Gastrocnemius medialis (tissue), 4 donors: ENCODE results near the gene ADD2.

ENCODE experiments used
- CTCF ChIP-seq, 5 experiments: fragments of 450-650 bp in 3 of 5; fragments of 200-600 bp in 2 of 5; sonication (generic) in 2 of 5; IDR thresholded peaks in 4 of 5; conservative IDR thresholded peaks in 1 of 5; 1 replicate in 4 of 5; 2 replicates in 1 of 5; pipeline ENCODE4 v1.5.1; 2016 to 2019; ENCODE audit warnings: antibody characterized with exemption in 5 of 5, mild to moderate bottlenecking in 3 of 5, moderate library complexity in 3 of 5
- POLR2A ChIP-seq, 2 donors: fragments of 450-650 bp; IDR thresholded peaks; one replicate each; pipeline ENCODE4 v1.6.1; 2017; ENCODE audit warnings: antibody characterized with exemption in 2 of 2, mild to moderate bottlenecking in 2 of 2, moderate library complexity in 2 of 2

GRCh38 chr2:70785137-70785911, 17.3 kb upstream of the ADD2 start:
- TF ChIP-seq POLR2A (IDR thresholded peaks at IDR 0.05) (no peak), CTCF (IDR thresholded peaks at IDR 0.05 in 4 of 5, conservative IDR thresholded peaks at IDR 0.05 in 1 of 5) (no peak)
